SIG-M5 treated with dmso at 0.1 percent for 504 hours (cell line): ENCODE measurements around the gene CAMKV.
"Not testable (repeated sequence)": the region's sequence is repeated elsewhere in the genome, so short reads cannot be mapped to it uniquely, and the experiment has no call there.

ENCODE experiments used
- DNase-seq: peaks from one replicate; lab custom pipeline; 2025; ENCODE audit not compliant: unreplicated experiment; lab: John Stamatoyannopoulos, UW

CAMKV gene

DNA sequence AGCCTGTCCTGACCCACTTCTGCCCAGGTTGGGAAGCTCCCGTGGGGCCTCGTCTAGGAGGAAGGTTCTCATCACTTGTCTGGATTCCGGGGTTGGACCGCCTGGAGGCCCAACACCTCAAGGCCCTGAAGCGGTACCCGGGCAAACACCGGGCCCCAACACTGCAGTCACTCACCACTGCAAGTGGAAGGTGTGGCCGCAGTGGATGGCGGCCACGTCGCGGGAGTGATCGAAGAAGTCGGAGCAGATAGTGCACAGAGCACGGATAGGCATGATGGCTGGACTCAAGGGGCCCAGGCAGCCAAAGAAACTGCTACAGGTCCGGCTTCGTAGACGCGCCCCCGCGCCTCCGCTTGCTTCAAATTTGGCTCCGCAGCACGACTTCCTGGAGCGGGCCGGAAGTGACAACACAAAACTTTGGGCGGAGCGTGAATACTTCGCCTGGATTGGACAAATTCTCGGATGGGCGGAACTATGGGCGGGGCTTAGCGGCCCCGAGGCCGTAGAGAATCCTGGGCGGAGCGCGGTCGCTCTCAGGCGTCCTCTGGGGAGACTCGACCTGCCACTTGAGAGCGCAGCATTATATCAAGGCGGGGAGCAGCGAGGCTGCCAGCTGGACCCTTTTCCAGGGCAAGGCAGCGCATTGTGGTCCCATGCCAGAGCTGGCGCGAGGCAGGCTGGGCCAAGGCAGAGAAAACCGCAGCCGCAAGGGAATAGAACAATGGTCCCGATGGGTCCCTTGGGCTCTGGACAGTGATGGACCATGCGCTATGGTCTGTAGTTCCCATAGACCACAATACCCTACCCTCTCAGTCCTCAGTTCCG, 13.3 kb downstream of the CAMKV start, which contains the start of gene TRAIP:
TRAIP (minus strand) TSS at position 384 of the 825 bp plus-strand sequence; CDS start at position 273, 111 bp downstream.
- peak; percentile 93 for DNase-seq

DNA sequence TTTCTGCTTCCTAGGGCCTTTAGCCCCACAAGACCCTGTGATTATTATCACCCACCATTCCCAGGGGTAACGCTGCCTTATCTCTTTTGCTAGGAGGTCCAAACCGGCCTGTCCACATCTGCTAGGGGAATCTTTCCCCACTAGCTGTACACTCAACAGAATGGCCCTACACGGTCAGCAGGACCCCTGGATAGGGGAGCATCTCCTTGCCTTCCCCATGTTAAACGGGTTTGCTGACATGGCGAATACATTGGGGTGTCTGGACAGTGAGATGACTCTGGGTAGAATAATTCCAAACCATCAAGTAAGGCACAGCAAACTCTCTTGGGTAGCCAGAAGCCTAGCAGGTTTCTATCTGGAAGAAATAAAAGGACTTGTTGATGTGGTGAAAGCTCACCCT, 14.0 kb downstream of the CAMKV start:
- no peak for DNase-seq

DNA sequence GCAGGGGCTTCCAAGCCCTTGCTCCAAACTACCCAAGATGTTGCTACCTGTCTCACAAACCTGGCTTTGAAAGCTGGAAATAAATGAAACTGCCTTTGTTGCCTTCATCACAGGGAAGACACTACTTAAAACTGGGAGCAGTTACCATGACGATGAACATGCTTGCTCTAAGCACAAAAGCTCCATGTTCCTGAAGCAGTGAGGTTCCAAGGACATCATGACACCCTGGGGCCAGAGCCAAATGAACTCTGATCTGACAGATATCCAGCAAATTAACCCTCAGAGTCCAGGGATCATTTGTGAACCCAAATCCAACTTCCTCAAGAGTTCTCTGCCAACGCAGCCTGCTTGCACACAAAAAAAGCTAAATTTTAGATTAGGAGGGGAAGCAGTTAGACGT, 24.0 kb downstream of the CAMKV start:
- DNase-seq: no peak

DNA sequence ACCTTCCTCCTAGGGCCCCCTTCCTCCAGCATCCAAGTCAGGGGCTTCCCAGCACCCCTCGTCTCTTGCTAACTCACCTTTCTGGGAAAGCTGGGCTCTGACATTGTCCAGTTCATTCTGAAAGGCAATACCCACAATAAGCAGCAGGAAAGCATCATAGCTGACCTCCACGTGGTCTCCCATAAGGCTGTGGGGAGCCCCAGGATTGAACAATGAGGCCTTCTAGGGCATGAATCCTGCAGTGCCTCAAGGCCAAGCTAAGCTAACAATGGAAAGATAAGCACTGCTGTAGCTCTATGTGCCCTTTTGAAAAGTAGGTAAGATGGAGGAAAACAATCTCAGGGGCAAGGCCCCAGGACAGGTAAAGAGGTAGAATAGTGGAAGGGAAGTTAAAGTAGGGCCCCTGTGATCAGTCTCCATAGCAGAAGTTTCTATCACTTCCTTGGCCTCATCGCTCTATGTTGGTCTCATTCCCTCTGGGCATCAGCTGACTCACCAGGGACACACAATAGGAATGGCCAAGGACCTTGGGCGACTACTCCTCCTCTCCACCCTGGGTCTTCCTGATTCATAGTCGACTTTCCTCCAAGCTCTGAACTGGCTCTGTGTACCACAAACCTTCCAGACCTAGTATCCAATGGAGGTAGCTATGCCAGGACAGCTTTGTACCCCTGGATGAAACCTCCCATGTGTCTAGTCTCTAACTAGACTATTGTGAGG, 25.1 kb downstream of the CAMKV start:
- DNase-seq: no peak

DNA sequence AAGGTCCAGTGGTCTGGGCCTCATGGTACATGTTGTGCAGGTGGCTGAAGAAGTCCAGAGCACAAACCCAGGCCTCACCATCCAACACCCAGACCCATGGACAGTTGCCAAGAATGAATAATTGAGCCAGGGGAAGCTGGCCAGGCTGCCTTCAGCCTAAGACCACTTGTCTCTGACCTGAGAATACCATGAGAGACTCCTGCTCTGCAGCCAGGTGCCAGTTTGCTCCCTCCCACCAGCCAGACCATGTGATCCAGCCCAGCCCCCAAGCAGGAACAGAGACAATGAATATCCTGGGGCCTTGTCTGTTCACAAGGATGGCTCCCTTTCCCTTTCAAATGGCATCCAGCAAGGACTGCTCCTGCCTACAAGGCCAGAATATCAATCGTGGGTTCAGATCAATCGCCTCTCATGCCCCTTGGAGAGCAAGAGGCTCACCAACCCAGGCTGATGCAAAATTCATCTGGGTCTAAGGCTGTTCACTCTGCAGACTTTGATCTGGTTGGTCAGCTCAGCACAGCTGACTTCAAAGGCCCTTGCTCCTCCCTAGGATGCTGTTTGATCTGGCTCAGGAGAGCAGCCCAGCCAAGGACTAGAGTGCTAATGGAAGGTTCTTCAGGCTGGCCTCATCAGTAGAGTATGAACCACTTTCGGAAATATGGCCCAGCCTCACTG, 26.7 kb downstream of the CAMKV start:
- no peak for DNase-seq

DNA sequence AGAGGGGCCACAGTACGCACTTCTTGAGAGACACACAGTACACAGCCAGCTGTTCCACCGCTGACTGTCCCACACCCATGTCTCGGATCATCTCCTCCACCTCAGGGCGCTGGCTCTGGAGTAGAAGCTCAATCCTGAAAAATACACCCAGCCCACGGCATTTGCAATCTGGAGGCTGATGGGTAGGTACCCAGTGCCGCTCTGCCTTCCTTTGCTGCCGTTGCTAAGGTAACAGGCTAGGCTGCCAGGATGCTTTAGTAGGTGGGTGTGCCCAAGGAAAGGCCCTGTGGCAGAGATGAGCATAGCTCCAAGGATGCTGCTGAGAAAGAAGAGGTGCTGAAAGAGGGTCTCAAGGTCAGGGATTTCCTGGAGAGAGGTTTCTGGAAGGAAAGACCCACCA, 27.9 kb downstream of the CAMKV start:
- DNase-seq: no peak

DNA sequence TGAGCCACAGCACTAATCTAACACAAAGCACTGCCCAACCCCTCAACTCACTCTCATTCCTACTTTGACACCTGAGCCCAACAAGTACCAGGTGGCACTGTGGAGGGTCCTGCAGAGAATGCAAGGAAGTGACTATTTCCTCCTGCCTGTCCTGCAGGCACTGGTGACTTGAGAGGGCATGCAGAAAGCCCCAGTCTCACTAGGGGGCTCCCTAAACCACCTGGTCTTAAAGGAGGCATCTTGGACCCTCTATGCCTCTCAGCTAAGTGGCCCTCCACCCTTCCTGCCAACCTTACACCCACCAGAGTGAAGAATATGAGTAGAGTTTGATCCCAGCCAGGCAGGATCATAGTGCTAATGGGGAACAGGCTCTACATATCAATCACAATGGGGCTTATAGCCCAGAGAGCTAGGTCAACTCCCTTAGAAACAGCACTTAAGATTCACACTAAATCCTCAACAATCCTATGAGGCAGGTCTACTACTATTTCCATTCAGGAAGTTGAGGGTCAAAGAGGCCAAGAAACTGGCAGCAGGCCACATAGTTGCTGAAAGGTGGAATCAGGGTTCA, 28.5 kb downstream of the CAMKV start:
- DNase-seq: peak; percentile 18

DNA sequence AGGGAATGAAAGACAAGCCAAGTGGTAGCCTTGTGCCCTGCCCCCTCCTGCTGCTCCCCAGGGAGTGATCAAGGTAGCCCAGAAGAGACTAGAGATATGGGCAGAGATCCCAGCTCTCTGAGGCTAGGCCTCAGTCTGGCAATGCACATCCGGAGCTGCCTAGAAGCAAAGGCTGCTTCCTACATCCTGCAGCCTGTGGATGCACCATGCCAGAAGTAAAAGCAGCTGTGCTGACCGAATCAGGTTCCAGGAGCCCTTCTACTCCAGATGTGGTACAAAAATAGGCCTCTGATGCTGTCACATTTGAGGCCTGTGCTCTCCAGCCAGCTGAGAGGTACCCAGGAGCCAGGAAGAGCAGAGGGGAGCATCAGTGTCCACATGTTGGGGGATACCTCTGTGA, 29.3 kb downstream of the CAMKV start:
- DNase-seq: no peak

DNA sequence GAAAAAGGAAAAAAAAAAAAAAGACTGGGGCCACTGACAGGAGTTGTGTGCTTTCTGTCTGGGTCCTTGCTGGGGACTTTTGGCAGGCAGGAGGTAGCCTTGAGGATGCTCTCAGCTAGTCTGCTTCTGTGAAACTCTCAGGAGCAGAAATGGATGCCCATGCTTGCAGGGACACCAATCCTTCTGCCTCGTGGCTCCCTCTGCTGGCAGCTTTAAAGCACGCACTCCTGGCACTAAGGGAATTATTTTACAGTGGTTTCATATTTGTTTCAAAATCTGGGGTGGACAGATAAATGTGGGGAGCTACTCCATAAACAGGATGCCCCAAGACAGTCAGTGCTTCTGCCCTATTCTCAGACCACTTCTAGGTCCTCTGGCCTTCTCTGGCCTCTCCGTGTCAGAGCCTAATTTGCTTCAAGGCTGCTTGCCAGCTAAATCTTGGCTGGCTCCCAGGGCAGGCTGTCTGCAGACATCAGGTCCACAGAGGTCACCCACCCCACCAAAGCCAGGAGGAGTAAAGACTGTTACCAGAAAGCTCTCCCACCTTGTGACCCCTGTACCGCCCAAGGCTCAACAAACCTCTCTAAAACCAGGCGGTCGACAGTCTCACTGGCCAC, 30.4 kb downstream of the CAMKV start:
- peak; percentile 73 for DNase-seq

DNA sequence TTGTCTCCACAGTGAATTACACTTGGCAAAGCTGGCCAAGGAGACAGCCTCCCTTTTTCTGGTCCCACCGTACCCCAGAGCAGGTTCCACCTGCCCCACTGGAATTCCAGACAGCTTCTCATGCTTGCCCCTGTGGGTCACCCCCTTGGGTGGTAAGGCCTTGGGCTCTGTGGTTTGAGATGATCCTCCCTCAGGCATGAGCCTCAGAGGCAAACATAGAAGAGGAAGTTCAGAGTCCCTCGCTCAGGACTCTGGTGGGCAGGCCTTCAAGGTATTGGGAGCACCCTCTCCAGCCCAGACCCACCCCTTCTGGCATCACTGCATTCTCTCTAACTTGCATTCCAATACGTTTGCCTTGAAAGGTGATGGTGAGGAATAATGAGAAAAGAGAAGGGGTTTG, 38.4 kb downstream of the CAMKV start:
- no peak for DNase-seq

DNA sequence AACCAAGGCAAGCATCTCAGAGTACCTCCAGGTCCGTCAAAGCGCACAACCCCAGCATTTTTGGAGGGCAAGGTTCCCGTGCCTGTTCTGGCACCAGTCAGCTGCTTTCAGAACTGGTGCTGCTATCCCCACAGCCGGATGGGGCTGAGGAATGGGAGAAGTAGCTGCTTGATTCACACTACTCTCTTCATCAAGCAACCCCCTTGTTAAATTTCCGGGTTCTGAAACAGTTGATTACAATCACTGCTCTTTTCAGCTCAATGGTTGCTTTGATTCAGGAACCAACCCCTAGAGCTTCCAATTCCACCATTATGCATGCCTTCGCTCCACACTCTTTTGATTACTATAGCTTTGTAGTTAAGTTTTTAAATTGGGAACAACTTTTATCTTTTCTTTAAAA, 43.7 kb downstream of the CAMKV start:
- DNase-seq: no peak

DNA sequence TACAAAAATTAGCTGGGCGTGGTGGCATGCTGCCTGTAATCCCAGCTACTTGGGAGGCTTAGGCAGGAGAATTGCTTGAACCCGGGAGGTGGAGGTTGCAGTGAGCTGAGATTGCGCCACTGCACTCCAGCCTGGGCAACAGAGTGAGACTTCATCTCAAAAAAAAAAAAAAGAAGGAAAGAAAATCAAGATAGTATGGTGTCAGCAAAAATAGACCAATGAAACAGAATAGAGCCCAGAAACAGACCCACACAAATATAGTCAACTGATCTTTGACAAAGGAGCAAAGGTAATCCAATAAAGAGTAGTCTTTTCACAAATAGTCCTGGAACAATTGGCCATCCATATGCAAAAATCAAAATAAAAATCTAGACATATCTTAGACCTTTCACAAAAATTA, 46.6 kb downstream of the CAMKV start:
- DNase-seq: not testable (repeated sequence)

DNA sequence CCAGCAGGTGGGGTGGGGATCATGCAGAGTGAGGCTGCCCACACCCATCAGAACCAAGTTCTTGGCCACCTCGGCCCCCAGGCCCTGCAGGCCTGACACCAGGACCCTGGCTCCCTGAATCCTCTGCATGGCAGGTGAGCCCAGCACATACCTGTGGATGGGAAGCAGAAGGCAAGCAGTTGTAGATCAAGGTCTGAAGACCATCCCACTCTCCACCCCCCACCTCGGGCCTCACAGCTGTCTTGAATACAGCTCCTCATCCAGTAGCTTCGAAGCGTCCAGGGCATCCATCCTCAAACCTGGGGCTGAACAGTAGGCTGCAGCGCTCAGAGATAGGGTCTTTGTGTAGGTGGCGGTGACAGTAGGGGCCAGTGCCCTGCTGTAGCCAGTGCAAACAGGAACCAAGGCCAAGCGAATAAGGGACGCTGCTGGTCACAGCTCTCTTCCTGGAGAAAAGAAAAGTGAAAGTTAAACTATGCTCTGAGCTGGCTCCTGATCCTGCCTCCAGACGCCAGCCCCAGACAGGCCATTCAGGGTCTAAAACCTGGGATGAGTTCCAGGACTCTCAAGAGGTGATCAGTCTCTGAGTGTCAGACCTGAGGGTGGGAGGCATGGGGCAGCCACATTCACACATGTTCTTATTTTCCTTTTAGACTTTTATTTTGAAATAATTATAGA, 56.1 kb downstream of the CAMKV start, which contains the start of gene UBA7:
UBA7 (minus strand) TSS at position 457 of the 678 bp plus-strand sequence; CDS start at position 291, 166 bp downstream.
- DNase-seq: peak; percentile 6

DNA sequence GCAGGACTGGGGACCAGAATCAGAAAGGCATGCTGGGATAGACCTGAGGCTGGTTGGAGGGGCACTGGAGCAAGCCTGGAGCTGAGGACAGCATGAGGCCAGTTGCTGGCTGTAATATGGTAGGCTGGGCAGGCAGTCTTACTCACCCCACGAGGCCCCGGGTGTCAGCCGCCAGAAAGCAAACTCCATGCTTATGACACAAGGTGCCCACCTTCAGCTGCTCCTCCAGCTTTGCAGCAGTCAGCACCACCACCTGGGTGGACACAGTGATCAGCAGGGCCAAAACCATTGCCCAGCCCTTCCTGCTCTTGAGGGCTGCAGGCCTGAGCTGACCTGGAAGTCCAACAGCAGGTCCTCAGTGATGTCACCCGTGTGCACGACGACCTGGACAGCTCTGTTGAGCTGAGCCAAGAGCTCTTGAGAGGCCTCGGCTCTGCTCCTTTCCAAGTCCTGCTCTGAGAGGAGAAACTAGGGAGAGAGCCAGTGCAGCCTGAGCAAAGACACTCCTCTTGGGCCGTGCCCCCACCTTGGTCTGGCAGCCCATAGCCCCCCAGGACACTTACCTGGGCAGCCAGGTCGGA, 56.7 kb downstream of the CAMKV start:
- DNase-seq: no peak
